AG04450 (cell line): ENCODE results near the gene TTC12. TPM values are rescaled to one million over a fixed set of nuclear protein-coding genes. Genes with fewer than 3 reads are reported as not detected.

Source experiments
- CTCF ChIA-PET: fragments of 300-600, 350-600 bp; formaldehyde crosslinking; extraction: SDS; loops from one replicate; lab custom pipeline; 2022; ENCODE audit warnings: antibody characterized with exemption, inconsistent platforms; lab: Charles Lee
- POLR2A ChIA-PET: fragments of 350-600 bp; formaldehyde crosslinking; extraction: SDS; loops from one replicate; lab custom pipeline; 2021; ENCODE audit warnings: antibody characterized with exemption, inconsistent platforms; lab: Yijun Ruan, JAX
- DNase-seq: peaks from one replicate; pipeline ENCODE4 v3.0.0-alpha.2; 2011; ENCODE audit warnings: low read depth, low spot score
- H3K27ac ChIP-seq: one replicate; pipeline ENCODE4 v1.5.1; 2012; ENCODE audit warnings: low read depth, low read length, control low read depth
- H3K27me3 ChIP-seq: one replicate; pipeline ENCODE4 v1.6.0; 2012; ENCODE audit warnings: low read length; ENCODE audit not compliant: control insufficient read depth, insufficient read depth
- H3K4me3 ChIP-seq: 2 replicates; pipeline ENCODE4 v1.5.1; 2011; ENCODE audit warnings: mild to moderate bottlenecking, low read depth, low read length, control low read depth
- H3K9me3 ChIP-seq: 2 replicates; pipeline ENCODE4 v1.5.1; 2012; ENCODE audit warnings: low read length; ENCODE audit not compliant: control insufficient read depth, insufficient read depth
- CTCF ChIP-seq: IDR thresholded peaks from 2 replicates; pipeline ENCODE4 v1.5.1; 2011; ENCODE audit warnings: low read depth, low read length, control low read depth, inconsistent platforms
- polyA plus RNA-seq: library from polyadenylated mRNA; depleted of rRNA; stranded (reverse); fragments of >200 nt; gene quantifications from 2 replicates; pipeline ENCODE4 v1.2.3, GENCODE V29; 2011

Gene TTC12
- polyA plus RNA-seq, 1 experiment = 19.0 TPM

DNA sequence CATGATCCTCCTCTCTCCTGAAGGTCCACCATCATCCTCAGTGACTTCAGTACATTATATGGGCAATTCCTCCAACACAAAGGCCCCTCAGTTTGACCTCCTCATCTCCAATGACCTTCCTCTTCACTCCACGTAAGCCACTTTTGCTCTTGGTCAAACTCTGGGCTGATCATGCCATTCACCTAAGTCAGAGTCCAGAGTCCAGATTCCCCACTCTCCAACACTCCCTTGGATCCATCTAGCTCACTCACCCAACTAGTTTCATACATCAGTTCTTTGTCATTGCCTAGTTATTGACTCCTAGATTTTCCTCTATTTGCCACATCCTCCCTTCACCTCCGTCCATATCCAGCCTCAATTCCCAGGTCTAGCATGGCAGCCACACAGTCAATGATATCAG, 30.5 kb upstream of the TTC12 start:
- no peak overlapping the region for H3K27ac ChIP-seq
- H3K9me3 ChIP-seq = no peaks in the 10 kb centered on the region
- H3K4me3 ChIP-seq = no peak overlapping the region
- no peak for DNase-seq
- ChIA-PET CTCF (interaction anchor here (1.4 kb wide), 1 partner anchor 696 kb away, joined by 5 read pairs; no protein-coding TSS in a partner anchor), POLR2A (no interaction called here)
- H3K27me3 ChIP-seq = no peaks in the 10 kb centered on the region
- TF ChIP-seq CTCF = no peak

DNA sequence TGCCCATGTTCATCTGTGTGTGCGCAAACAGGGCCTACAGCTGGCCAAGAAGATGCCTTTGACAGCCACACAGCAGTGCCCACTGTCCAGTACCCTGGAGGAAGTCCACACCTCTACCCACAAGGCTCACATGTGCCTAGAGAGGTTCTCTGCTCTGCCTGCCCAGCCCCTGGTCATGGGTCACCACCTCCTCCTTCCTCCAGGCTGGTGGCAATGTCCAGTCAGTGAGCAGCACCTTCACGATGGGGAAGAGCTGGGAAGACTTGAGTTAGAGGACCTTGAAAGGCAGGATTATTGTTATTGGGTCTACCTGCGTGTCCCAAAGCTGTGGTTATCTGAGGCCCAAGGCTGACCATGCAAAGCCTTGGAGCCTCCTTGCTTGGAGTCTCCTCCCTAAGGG, 28.4 kb upstream of the TTC12 start:
- H3K4me3 ChIP-seq = no peak overlapping the region
- no peak for TF ChIP-seq CTCF
- no peak for DNase-seq
- no peaks in the 10 kb centered on the region for H3K9me3 ChIP-seq
- H3K27me3 ChIP-seq = no peaks in the 10 kb centered on the region
- ChIA-PET CTCF (interaction anchor here (5.9 kb wide), 1 partner anchor 698 kb away, joined by 171 read pairs; no protein-coding TSS in a partner anchor), POLR2A (no interaction called here)
- H3K27ac ChIP-seq = no peak overlapping the region

DNA sequence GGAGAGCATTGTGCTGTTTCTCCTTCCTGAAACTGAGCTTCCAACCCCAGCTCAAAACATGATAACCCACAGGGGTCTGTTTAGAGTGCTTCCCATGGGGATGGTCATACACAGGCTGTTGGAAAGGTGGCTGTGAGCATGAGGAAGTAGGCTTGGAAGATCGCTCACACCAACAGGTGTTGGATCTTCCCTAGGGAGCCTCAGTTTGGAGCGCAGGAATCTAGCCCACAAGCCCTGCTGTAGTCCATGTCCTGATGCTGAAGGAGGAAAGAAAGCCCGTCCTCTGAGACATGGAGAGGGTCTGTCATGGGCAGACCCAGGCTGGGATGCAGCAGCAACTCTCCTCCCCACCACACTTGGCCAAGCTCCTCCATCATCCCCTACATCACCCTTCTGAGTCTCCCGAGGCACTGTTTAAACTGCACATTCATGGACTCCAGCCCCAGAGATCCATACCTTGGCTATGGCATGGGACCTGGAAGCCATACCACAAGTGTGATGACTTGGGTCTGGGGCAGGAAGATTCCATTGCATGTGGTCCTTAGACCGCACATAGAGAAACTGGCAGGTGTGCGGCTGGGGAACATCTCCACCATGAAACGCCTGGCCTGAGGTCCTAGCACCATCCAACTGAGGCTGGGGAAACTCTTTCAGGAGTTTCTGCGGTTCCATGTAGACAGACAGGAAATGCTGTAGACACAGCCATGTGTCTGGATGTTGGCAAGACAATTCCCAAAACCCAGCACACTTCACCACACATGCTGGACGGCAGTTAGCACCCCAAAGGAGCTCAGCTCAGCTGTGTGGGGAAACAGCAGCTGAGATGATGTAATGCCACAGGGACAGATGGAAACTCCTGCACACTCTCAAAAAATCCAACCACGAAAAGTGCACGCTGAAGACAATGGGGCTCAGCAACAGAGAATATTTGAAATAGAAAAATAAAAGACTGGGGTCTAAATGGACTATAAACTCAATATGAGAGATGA, 27.6 kb upstream of the TTC12 start:
- no peaks in the 10 kb centered on the region for H3K9me3 ChIP-seq
- no peak for TF ChIP-seq CTCF
- POLR2A ChIA-PET = interaction anchor here (0.6 kb wide), 1 partner anchor 35 kb away, joined by 4 read pairs; no protein-coding TSS in a partner anchor
- no peak overlapping the region for H3K4me3 ChIP-seq
- no peaks in the 10 kb centered on the region for H3K27me3 ChIP-seq
- CTCF ChIA-PET = interaction anchor here (0.6 to 5.9 kb wide), 3 partner anchors 489 to 1173 kb away, joined by 3 to 171 read pairs (median 6); no protein-coding TSS in a partner anchor
- no peak for DNase-seq
- H3K27ac ChIP-seq = no peak overlapping the region

- POLR2A ChIA-PET = no interaction called here
- DNase-seq = peak; percentile 4
- Histone ChIP-seq H3K4me3 (no peak overlapping the region), H3K9me3 (no peaks in the 10 kb centered on the region), H3K27ac (no peak overlapping the region), H3K27me3 (no peaks in the 10 kb centered on the region)
- TF ChIP-seq CTCF = no peak
- CTCF ChIA-PET = interaction anchor here (5.9 kb wide), 1 partner anchor 700 kb away, joined by 171 read pairs; no protein-coding TSS in a partner anchor
These were observed 26.6 kb upstream of the TTC12 start for GRCh38 chr11:113287801-113288200.
